ENCODE measurements around the gene CCDC178. TPM values are rescaled to one million over a fixed set of nuclear protein-coding genes. Genes with fewer than 3 reads are reported as not detected.

CCDC178 gene
- polyA plus RNA-seq, 2 of the 4 experiments (the other 2 are of a cell fraction), result 0.06 TPM; not detected in 1

DNA sequence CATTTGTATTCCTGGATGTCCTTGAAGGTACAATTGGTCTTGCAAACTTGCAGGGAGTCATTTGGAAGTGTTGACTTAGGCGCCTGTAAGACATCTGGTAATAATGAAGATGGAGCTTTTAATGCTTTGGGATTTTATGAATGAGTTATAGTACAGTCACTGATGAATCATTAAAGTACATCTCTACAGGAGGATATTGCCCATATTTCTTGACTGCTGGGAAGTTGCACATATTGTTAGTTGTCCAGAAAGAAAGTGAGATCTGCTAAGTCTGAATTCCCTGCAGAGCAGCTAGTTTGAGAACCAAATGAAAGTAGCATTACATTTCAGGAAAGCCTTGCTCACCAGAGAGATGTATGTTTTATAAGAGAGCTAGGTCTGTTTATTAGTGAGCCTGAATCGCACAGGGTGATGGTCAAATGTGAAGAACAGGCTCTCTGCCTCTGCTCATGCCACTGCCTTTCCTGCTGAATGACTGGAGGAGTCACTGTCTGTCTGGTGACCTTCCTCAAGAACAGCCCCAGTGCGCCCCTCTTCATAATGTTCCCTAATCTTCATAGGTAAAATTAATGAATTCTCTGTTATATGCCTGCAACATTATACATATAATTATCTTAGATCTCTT is 528.7 kb downstream of the CCDC178 start:
- Histone ChIP-seq H3K4me1 (no peaks in the 10 kb centered on the region), H3K4me3 (no peak overlapping the region), H3K9me3 (no peaks in the 10 kb centered on the region), H3K27ac (no peak overlapping the region), H3K4me2 (no peak overlapping the region)
- CTCF ChIA-PET, result interaction anchor here (0.6 kb wide), 1 partner anchor 11 kb away, joined by 3 read pairs; no protein-coding TSS in a partner anchor
- DNase-seq (ENCODE audit: low read depth in 1 of 2, low spot score in 1 of 2), result no peak
- WGBS (ENCODE audit: missing lambda C conversion rate), result 4% methylated on average over 3 of the region's 3 CpGs
- ATAC-seq, result no peak
- POLR2A ChIA-PET, result no interaction called here
- TF ChIP-seq, protein P1, sequence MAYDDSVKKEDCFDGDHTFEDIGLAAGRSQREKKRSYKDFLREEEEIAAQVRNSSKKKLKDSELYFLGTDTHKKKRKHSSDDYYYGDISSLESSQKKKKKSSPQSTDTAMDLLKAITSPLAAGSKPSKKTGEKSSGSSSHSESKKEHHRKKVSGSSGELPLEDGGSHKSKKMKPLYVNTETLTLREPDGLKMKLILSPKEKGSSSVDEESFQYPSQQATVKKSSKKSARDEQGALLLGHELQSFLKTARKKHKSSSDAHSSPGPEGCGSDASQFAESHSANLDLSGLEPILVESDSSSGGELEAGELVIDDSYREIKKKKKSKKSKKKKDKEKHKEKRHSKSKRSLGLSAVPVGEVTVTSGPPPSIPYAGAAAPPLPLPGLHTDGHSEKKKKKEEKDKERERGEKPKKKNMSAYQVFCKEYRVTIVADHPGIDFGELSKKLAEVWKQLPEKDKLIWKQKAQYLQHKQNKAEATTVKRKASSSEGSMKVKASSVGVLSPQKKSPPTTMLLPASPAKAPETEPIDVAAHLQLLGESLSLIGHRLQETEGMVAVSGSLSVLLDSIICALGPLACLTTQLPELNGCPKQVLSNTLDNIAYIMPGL (CRISPR knock-in tag; IDR thresholded peaks at IDR 0.05; ENCODE audit: borderline replicate concordance), result no peak
- TF ChIP-seq NPAS2 (CRISPR knock-in tag; IDR thresholded peaks at IDR 0.05; ENCODE audit: borderline replicate concordance) (no peak), SREBF2 (IDR thresholded peaks at IDR 0.05) (no peak), POLR2AphosphoS2 (conservative IDR thresholded peaks at IDR 0.05; ENCODE audit: low read length) (no peak), FOXS1 (CRISPR knock-in tag; IDR thresholded peaks at IDR 0.05) (no peak), ZC3H11A (IDR thresholded peaks at IDR 0.05) (no peak), KDM1A (IDR thresholded peaks at IDR 0.05; ENCODE audit: low read depth) (no peak), CBX8 (IDR thresholded peaks at IDR 0.05) (no peak), HDAC2 (IDR thresholded peaks at IDR 0.05) (no peak), TP53 (CRISPR knock-in tag; IDR thresholded peaks at IDR 0.05) (no peak), RAD21 (conservative IDR thresholded peaks at IDR 0.05 in 1 of 2, IDR thresholded peaks at IDR 0.05 in 1 of 2) (no peak), TFCP2L1 (CRISPR knock-in tag; IDR thresholded peaks at IDR 0.05) (no peak), EHF (CRISPR knock-in tag; IDR thresholded peaks at IDR 0.05) (no peak)
- TF ChIP-seq, protein P2, sequence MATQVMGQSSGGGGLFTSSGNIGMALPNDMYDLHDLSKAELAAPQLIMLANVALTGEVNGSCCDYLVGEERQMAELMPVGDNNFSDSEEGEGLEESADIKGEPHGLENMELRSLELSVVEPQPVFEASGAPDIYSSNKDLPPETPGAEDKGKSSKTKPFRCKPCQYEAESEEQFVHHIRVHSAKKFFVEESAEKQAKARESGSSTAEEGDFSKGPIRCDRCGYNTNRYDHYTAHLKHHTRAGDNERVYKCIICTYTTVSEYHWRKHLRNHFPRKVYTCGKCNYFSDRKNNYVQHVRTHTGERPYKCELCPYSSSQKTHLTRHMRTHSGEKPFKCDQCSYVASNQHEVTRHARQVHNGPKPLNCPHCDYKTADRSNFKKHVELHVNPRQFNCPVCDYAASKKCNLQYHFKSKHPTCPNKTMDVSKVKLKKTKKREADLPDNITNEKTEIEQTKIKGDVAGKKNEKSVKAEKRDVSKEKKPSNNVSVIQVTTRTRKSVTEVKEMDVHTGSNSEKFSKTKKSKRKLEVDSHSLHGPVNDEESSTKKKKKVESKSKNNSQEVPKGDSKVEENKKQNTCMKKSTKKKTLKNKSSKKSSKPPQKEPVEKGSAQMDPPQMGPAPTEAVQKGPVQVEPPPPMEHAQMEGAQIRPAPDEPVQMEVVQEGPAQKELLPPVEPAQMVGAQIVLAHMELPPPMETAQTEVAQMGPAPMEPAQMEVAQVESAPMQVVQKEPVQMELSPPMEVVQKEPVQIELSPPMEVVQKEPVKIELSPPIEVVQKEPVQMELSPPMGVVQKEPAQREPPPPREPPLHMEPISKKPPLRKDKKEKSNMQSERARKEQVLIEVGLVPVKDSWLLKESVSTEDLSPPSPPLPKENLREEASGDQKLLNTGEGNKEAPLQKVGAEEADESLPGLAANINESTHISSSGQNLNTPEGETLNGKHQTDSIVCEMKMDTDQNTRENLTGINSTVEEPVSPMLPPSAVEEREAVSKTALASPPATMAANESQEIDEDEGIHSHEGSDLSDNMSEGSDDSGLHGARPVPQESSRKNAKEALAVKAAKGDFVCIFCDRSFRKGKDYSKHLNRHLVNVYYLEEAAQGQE (IDR thresholded peaks at IDR 0.05), result no peak
- TF ChIP-seq, protein P3, sequence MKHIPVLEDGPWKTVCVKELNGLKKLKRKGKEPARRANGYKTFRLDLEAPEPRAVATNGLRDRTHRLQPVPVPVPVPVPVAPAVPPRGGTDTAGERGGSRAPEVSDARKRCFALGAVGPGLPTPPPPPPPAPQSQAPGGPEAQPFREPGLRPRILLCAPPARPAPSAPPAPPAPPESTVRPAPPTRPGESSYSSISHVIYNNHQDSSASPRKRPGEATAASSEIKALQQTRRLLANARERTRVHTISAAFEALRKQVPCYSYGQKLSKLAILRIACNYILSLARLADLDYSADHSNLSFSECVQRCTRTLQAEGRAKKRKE (CRISPR knock-in tag; IDR thresholded peaks at IDR 0.05; ENCODE audit: low read depth), result no peak
- TF ChIP-seq, protein P4, sequence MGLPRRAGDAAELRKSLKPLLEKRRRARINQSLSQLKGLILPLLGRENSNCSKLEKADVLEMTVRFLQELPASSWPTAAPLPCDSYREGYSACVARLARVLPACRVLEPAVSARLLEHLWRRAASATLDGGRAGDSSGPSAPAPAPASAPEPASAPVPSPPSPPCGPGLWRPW (IDR thresholded peaks at IDR 0.05), result no peak
- TF ChIP-seq, protein P5, sequence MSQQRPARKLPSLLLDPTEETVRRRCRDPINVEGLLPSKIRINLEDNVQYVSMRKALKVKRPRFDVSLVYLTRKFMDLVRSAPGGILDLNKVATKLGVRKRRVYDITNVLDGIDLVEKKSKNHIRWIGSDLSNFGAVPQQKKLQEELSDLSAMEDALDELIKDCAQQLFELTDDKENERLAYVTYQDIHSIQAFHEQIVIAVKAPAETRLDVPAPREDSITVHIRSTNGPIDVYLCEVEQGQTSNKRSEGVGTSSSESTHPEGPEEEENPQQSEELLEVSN (IDR thresholded peaks at IDR 0.05; ENCODE audit: borderline replicate concordance, low read depth), result no peak
- no peak for FAIRE-seq

DNA sequence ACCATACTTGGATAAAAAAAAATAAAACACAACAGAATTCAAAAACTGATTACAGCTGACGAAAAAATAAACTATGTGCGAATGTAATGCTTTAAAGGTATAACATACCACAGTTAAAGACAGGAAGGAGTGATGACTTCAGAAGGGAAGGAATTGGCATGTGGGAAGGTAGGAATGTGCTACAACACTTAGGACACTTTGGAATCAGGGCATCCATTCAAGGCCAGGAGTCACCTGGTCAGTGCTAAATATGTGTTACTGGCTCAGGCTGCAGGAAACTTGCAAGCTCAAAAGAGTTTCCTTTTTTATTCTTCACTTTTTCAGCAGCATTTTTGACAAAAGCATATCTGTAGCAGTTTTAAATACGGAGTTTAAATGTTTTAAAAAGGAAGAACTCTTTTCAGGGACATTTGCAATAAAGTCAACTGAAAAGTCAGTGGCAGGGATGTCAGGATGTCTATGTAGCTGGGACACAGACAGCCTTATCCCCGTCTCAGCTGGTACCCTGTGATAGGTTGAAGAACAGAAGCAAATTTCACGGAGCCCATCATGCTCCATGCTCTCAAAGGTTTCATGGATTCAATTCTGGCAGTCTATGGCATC is 529.7 kb downstream of the CCDC178 start:
- no peak for TF ChIP-seq CEBPB (IDR thresholded peaks at IDR 0.05)
- TF ChIP-seq, protein P6, sequence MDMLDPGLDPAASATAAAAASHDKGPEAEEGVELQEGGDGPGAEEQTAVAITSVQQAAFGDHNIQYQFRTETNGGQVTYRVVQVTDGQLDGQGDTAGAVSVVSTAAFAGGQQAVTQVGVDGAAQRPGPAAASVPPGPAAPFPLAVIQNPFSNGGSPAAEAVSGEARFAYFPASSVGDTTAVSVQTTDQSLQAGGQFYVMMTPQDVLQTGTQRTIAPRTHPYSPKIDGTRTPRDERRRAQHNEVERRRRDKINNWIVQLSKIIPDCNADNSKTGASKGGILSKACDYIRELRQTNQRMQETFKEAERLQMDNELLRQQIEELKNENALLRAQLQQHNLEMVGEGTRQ (IDR thresholded peaks at IDR 0.05), result no peak
- TF ChIP-seq FOSB (CRISPR knock-in tag; IDR thresholded peaks at IDR 0.05), result no peak
- TF ChIP-seq SREBF2 (IDR thresholded peaks at IDR 0.05), result no peak
- TF ChIP-seq RNF2 (IDR thresholded peaks at IDR 0.05; ENCODE audit: borderline replicate concordance, low read depth), result no peak
- no peak for TF ChIP-seq HDAC2 (IDR thresholded peaks at IDR 0.05)
- TF ChIP-seq, protein P7, sequence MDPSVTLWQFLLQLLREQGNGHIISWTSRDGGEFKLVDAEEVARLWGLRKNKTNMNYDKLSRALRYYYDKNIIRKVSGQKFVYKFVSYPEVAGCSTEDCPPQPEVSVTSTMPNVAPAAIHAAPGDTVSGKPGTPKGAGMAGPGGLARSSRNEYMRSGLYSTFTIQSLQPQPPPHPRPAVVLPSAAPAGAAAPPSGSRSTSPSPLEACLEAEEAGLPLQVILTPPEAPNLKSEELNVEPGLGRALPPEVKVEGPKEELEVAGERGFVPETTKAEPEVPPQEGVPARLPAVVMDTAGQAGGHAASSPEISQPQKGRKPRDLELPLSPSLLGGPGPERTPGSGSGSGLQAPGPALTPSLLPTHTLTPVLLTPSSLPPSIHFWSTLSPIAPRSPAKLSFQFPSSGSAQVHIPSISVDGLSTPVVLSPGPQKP (IDR thresholded peaks at IDR 0.05; ENCODE audit: low read depth, low read length), result no peak
- TF ChIP-seq NPAS2 (CRISPR knock-in tag; IDR thresholded peaks at IDR 0.05; ENCODE audit: borderline replicate concordance), result no peak
- TF ChIP-seq, protein P4 (IDR thresholded peaks at IDR 0.05), result no peak
- no peak for TF ChIP-seq ZNF302 (CRISPR knock-in tag; IDR thresholded peaks at IDR 0.05)
- no peak for TF ChIP-seq GATA3 (IDR thresholded peaks at IDR 0.05; ENCODE audit: borderline replicate concordance)
- TF ChIP-seq PHF8 (IDR thresholded peaks at IDR 0.05; ENCODE audit: borderline replicate concordance, low read depth), result no peak
- no peak overlapping the region for H3K4me2 ChIP-seq
- no peak for FAIRE-seq
- ATAC-seq, result no peak
- H3K9me3 ChIP-seq, result no peaks in the 10 kb centered on the region
- H3K27ac ChIP-seq, result no peak overlapping the region
- no peaks in the 10 kb centered on the region for H3K4me1 ChIP-seq
- ChIA-PET POLR2A (no interaction called here), CTCF (interaction anchor here (0.6 to 1.1 kb wide), 2 partner anchors 12 kb away, joined by 3 read pairs; no protein-coding TSS in a partner anchor)
- H3K4me3 ChIP-seq, result no peak overlapping the region
- 25% methylated on average over 5 of the region's 5 CpGs for WGBS (ENCODE audit: missing lambda C conversion rate)
- DNase-seq (ENCODE audit: low read depth in 1 of 2, low spot score in 1 of 2), result no peak
